ACC112 (cell line): ENCODE data around the gene PLCL1.

ENCODE experiments used
- H2AFZ ChIP-seq: fragments of 200-600 bp; sonication (generic); one replicate; pipeline ENCODE4 v1.6.0; 2017; ENCODE audit warnings: antibody characterized with exemption, low read length; ENCODE audit not compliant: unreplicated experiment
- H3K27ac ChIP-seq: fragments of 200-600 bp; sonication (generic); 2 replicates; pipeline ENCODE4 v1.5.1; 2014; ENCODE audit warnings: low read depth, mild to moderate bottlenecking, antibody characterized with exemption, low read length, moderate library complexity
- H3K27me3 ChIP-seq: fragments of 200-600 bp; sonication (generic); 2 replicates; pipeline ENCODE4 v1.6.1; 2014; ENCODE audit warnings: mild to moderate bottlenecking, antibody characterized with exemption, low read length, moderate library complexity, mixed read lengths; ENCODE audit not compliant: insufficient read depth
- H3K36me3 ChIP-seq: fragments of 200-600 bp; sonication (generic); 2 replicates; pipeline ENCODE4 v1.6.1; 2016; ENCODE audit warnings: mild to moderate bottlenecking, antibody characterized with exemption, low read length, moderate library complexity, mixed read lengths; ENCODE audit not compliant: insufficient read depth
- H3K4me1 ChIP-seq: fragments of 200-600 bp; sonication (generic); one replicate; pipeline ENCODE4 v1.6.1; 2016; ENCODE audit warnings: low read length, mixed read lengths; ENCODE audit not compliant: insufficient read depth, unreplicated experiment, control insufficient read depth
- H3K4me3 ChIP-seq: fragments of 200-600 bp; sonication (generic); 2 replicates; pipeline ENCODE4 v1.5.1; 2014; ENCODE audit warnings: mild to moderate bottlenecking, low read depth, low read length
- H3K79me2 ChIP-seq: fragments of 200-600 bp; sonication (generic); one replicate; pipeline ENCODE4 v1.6.0; 2016; ENCODE audit warnings: low read length; ENCODE audit not compliant: control insufficient read depth, unreplicated experiment, insufficient read depth

The PLCL1 gene

GRCh38 chr2:197853549-197853948, 49.2 kb downstream of the PLCL1 start:
- no peaks in the 10 kb centered on the region for H3K4me1 ChIP-seq
- no peak overlapping the region for H3K27ac ChIP-seq
- no peak overlapping the region for H2AFZ ChIP-seq
- no peaks in the 10 kb centered on the region for H3K79me2 ChIP-seq
- no peaks in the 10 kb centered on the region for H3K27me3 ChIP-seq
- H3K36me3 ChIP-seq, result no peaks in the 10 kb centered on the region
- H3K4me3 ChIP-seq, result no peak overlapping the region

- H2AFZ ChIP-seq, result no peak overlapping the region
- no peaks in the 10 kb centered on the region for H3K36me3 ChIP-seq
- H3K4me3 ChIP-seq, result no peak overlapping the region
- no peak overlapping the region for H3K27ac ChIP-seq
- H3K4me1 ChIP-seq, result no peaks in the 10 kb centered on the region
- H3K27me3 ChIP-seq, result no peaks in the 10 kb centered on the region
- no peaks in the 10 kb centered on the region for H3K79me2 ChIP-seq
These were observed 53.2 kb downstream of the PLCL1 start for GRCh38 chr2:197857476-197858107.

GRCh38 chr2:197858607-197859140, 54.3 kb downstream of the PLCL1 start:
- no peak overlapping the region for H2AFZ ChIP-seq
- H3K27me3 ChIP-seq, result no peaks in the 10 kb centered on the region

GRCh38 chr2:197862246-197862955, 58.0 kb downstream of the PLCL1 start:
- no peaks in the 10 kb centered on the region for H3K27me3 ChIP-seq
- H3K27ac ChIP-seq, result no peak overlapping the region
- no peaks in the 10 kb centered on the region for H3K79me2 ChIP-seq
- H2AFZ ChIP-seq, result no peak overlapping the region
- H3K4me1 ChIP-seq, result no peaks in the 10 kb centered on the region
- no peak overlapping the region for H3K4me3 ChIP-seq
- H3K36me3 ChIP-seq, result no peaks in the 10 kb centered on the region

More at GRCh38 chr2:197858607-197859140, 54.3 kb downstream of the PLCL1 start:
- no peaks in the 10 kb centered on the region for H3K36me3 ChIP-seq
- H3K4me3 ChIP-seq, result no peak overlapping the region
- H3K4me1 ChIP-seq, result no peaks in the 10 kb centered on the region
- H3K27ac ChIP-seq, result no peak overlapping the region
- no peaks in the 10 kb centered on the region for H3K79me2 ChIP-seq

- Histone ChIP-seq H3K4me3 (no peak overlapping the region), H3K36me3 (no peaks in the 10 kb centered on the region), H3K27me3 (no peaks in the 10 kb centered on the region), H3K27ac (no peak overlapping the region), H2AFZ (no peak overlapping the region), H3K4me1 (no peaks in the 10 kb centered on the region), H3K79me2 (no peaks in the 10 kb centered on the region)
These were observed 59.4 kb downstream of the PLCL1 start for GRCh38 chr2:197863744-197864143.

- H3K36me3 ChIP-seq, result no peaks in the 10 kb centered on the region
- H3K79me2 ChIP-seq, result no peaks in the 10 kb centered on the region
- H3K27me3 ChIP-seq, result no peaks in the 10 kb centered on the region
- H3K4me3 ChIP-seq, result no peak overlapping the region
- H2AFZ ChIP-seq, result no peak overlapping the region
- no peak overlapping the region for H3K27ac ChIP-seq
- peaks cover 5% of the 10 kb centered on the region for H3K4me1 ChIP-seq
These were observed 62.1 kb downstream of the PLCL1 start for GRCh38 chr2:197866455-197866854.

GRCh38 chr2:197867033-197867432, 62.6 kb downstream of the PLCL1 start:
- Histone ChIP-seq H2AFZ (no peak overlapping the region), H3K4me3 (no peak overlapping the region), H3K36me3 (no peaks in the 10 kb centered on the region), H3K4me1 (peaks cover 5% of the 10 kb centered on the region), H3K79me2 (no peaks in the 10 kb centered on the region), H3K27me3 (no peaks in the 10 kb centered on the region), H3K27ac (no peak overlapping the region)

GRCh38 chr2:197867624-197868023, 63.2 kb downstream of the PLCL1 start:
- no peak overlapping the region for H2AFZ ChIP-seq
- no peak overlapping the region for H3K27ac ChIP-seq

GRCh38 chr2:197868206-197868605, 63.8 kb downstream of the PLCL1 start:
- H3K27me3 ChIP-seq, result no peaks in the 10 kb centered on the region
- H3K4me1 ChIP-seq, result peaks cover 5% of the 10 kb centered on the region
- no peaks in the 10 kb centered on the region for H3K36me3 ChIP-seq
- H3K4me3 ChIP-seq, result no peak overlapping the region
- no peaks in the 10 kb centered on the region for H3K79me2 ChIP-seq
- no peak overlapping the region for H3K27ac ChIP-seq
- H2AFZ ChIP-seq, result no peak overlapping the region

More at GRCh38 chr2:197867624-197868023, 63.2 kb downstream of the PLCL1 start:
- H3K27me3 ChIP-seq, result no peaks in the 10 kb centered on the region
- H3K79me2 ChIP-seq, result no peaks in the 10 kb centered on the region
- no peak overlapping the region for H3K4me3 ChIP-seq
- no peaks in the 10 kb centered on the region for H3K36me3 ChIP-seq
- H3K4me1 ChIP-seq, result peaks cover 5% of the 10 kb centered on the region

- Histone ChIP-seq H3K27me3 (no peaks in the 10 kb centered on the region), H3K4me1 (peaks cover 5% of the 10 kb centered on the region), H3K4me3 (no peak overlapping the region), H3K36me3 (no peaks in the 10 kb centered on the region), H3K27ac (no peak overlapping the region), H2AFZ (no peak overlapping the region), H3K79me2 (no peaks in the 10 kb centered on the region)
These were observed 64.6 kb downstream of the PLCL1 start for GRCh38 chr2:197869041-197869440.
